CMK (cell line): ENCODE data around the gene DNAAF9.
A peak's percentile ranks its signal among the peaks of the same experiment; 100 is the strongest.
"Not testable (repeated sequence)": the region's sequence is repeated elsewhere in the genome, so short reads cannot be mapped to it uniquely, and the experiment has no call there.

Source experiments
- DNase-seq: peaks from one replicate; pipeline ENCODE4 v3.0.0-alpha.2; 2010; ENCODE audit warnings: low read depth

The DNAAF9 gene

GRCh38 chr20:3407040-3407770 lies at the start of gene DNAAF9:
DNAAF9 (minus strand) TSS chr20:3407669; CDS start chr20:3407557, 112 bp downstream.
- peak; percentile 45 for DNase-seq

GRCh38 chr20:3456648-3457047 lies 49.2 kb upstream of the DNAAF9 start:
- DNase-seq = no peak

GRCh38 chr20:3454831-3455230 lies 47.4 kb upstream of the DNAAF9 start:
- DNase-seq = no peak

GRCh38 chr20:3452690-3453089 lies 45.2 kb upstream of the DNAAF9 start:
- no peak for DNase-seq

GRCh38 chr20:3452136-3452535 lies 44.7 kb upstream of the DNAAF9 start:
- no peak for DNase-seq

- DNase-seq = no peak
Observed at GRCh38 chr20:3449319-3449718, 41.9 kb upstream of the DNAAF9 start.

- no peak for DNase-seq
Observed at GRCh38 chr20:3447321-3447720, 39.9 kb upstream of the DNAAF9 start.

GRCh38 chr20:3446779-3447178 lies 39.3 kb upstream of the DNAAF9 start:
- peak; percentile 43 for DNase-seq

- DNase-seq = no peak
Observed at GRCh38 chr20:3436864-3437574, 29.6 kb upstream of the DNAAF9 start.

GRCh38 chr20:3434232-3434631 lies 26.8 kb upstream of the DNAAF9 start:
- no peak for DNase-seq

GRCh38 chr20:3433744-3434143 lies 26.3 kb upstream of the DNAAF9 start:
- no peak for DNase-seq

GRCh38 chr20:3432844-3433243 lies 25.4 kb upstream of the DNAAF9 start:
- DNase-seq = no peak

GRCh38 chr20:3431109-3431508 lies 23.6 kb upstream of the DNAAF9 start:
- no peak for DNase-seq

- DNase-seq = no peak
Observed at GRCh38 chr20:3430376-3431069, 23.1 kb upstream of the DNAAF9 start.

- not testable (repeated sequence) for DNase-seq
Observed at GRCh38 chr20:3426766-3427165, 19.3 kb upstream of the DNAAF9 start.

- DNase-seq = no peak
Observed at GRCh38 chr20:3423126-3423525, 15.7 kb upstream of the DNAAF9 start.

- no peak for DNase-seq
Observed at GRCh38 chr20:3421985-3422384, 14.5 kb upstream of the DNAAF9 start.

GRCh38 chr20:3420211-3420707 lies 12.8 kb upstream of the DNAAF9 start:
- DNase-seq = no peak

- not testable (repeated sequence) for DNase-seq
Observed at GRCh38 chr20:3418161-3418560, 10.7 kb upstream of the DNAAF9 start.

GRCh38 chr20:3414122-3414521 lies 6.7 kb upstream of the DNAAF9 start:
- DNase-seq = no peak

GRCh38 chr20:3413393-3413889 lies 6.0 kb upstream of the DNAAF9 start:
- no peak for DNase-seq

- no peak for DNase-seq
Observed at GRCh38 chr20:3412600-3413392, 5.3 kb upstream of the DNAAF9 start.
